Hematopoietic multipotent progenitor cell (in vitro differentiated cells): ENCODE measurements around the gene GATAD2A. TPM values are rescaled to one million over a fixed set of nuclear protein-coding genes. Genes with fewer than 3 reads are reported as not detected.
"Not testable (repeated sequence)": the region's sequence is repeated elsewhere in the genome, so short reads cannot be mapped to it uniquely, and the experiment has no call there.

Experiments
- DNase-seq, 3 donors: peaks; one replicate each; pipeline ENCODE4 v3.0.0-alpha.2; 2011 to 2015; ENCODE audit warnings: low read depth in 2 of 3, low spot score in 2 of 3
- total RNA-seq: library from RNA; depleted of rRNA; stranded (reverse); fragments of >200 nt; gene quantifications from one replicate; pipeline ENCODE4 v1.2.3, GENCODE V29; 2012

Gene GATAD2A
- total RNA-seq, 1 donor: 47.1 TPM

GRCh38 chr19:19385896-19386869, 19.3 kb upstream of the GATAD2A start:
- DNase-seq: peak in 2 of 3 donors; percentile 61 to 63

GRCh38 chr19:19387108-19387507, 18.4 kb upstream of the GATAD2A start:
- no peak for DNase-seq

- no peak for DNase-seq
Measured at GRCh38 chr19:19388568-19389555, 16.6 kb upstream of the GATAD2A start.

DNA sequence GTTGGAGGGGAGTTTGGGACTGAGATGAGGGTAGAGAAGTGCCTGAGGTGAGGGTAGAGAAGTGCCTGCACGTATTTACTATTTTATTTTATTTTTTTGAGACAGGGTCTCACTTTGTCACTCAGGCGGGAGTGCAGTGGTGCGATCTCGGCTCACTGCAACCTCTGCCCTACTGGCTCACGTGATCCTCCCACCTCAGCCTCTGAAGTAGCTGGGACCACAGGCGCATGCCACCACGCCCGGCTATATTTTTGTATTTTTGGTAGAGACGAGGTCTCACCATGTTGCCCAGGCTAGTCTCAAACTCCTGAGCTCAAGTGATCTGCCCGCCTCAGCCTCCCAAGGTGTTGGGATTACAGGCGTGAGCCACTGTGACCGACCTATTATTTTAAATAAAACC, 15.8 kb upstream of the GATAD2A start:
- not testable (repeated sequence) for DNase-seq

GRCh38 chr19:19394333-19394732, 11.1 kb upstream of the GATAD2A start:
- not testable (repeated sequence) for DNase-seq

DNA sequence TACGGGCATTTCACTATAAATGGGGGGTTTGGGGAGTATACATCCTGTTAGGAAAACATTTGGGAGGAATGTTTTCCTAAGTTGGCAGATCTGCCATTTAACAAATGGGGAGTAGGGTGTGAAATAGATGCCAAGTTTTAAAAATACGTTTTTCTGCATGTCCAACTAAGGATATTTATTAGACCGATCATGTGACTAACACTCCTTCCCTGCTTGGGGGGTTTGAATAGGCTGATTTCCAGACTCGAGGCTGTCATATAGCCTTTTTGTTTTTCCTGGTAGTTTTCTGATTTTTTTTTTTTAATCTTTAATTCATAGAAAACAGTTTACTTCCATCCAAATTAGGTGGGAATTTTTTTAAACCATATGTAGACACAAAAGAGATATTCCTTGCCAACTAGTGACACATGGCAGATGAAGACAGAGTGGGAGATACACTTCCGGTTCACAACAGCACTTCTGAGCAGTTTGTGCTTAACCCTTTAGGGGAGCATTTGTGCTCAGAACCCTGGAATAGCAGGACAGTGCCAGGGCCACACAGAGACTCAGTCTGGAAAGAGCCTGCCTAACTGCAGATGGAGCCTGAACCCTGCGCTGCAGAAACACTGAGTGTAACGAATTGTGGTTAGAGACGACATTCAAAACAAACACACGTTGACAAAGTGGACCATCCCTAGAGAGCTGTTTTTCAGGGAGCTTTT, 5.6 kb upstream of the GATAD2A start:
- DNase-seq: no peak

DNA sequence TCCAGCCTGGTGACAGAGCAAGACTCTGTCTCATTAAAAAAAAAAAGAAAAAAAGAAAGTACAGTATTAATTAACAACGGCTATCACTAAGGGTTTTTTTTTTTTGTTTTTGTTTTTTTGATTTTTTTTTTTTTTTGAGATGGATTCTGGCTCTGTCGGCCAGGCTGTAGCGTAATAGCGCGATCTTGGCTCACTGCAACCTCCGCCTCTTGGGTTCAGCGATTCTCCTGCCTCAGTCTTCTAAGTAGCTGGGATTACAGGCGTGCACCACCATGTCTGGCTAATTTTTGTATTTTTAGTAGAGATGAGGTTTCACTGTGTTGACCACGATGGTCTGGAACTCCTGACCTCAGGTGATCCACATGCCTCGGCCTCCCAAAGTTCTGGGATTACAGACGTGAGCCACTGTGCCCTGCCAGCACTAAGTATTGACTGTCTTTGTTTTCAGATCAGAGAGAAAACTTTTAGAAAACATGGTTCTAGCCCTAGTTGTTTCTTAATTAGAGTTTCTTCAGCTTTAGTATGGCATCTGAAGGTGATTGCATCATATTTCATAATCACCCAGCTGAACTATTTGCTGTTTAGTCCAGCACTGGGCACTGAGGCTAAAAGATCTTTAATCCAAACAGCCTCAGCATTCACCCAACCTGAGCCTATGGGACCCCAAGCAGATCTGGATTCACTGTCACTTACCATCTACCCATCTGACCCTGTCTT, 2.7 kb upstream of the GATAD2A start:
- no peak for DNase-seq

DNA sequence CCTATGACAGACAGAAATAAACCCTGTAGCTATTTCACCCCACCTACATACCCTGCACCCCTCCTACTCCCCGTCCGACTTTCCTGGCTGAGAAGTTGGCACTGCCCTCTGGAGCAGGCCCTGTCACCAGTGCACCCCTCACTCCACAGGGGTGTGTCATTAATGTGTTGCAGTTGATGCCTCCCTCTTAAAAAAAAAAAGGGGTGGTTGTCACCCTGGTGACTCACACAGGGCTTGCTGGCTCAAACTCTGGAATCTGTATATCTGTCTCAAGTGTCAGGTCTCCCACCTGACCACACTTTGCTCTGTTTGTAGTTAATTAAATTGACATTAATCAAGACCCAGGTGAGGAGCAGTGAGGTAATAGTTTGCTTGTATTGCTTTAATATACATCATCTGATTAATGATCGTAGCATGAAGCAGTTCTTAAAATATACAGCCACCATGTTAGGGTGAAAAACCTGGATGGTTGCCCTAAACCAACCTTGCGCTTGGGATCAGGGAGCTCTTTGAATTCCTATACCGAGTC, 2.0 kb upstream of the GATAD2A start:
- DNase-seq: peak in 1 of 3 donors; percentile 39

GRCh38 chr19:19405971-19406877, 749 bp downstream of the GATAD2A start:
- DNase-seq: peak in 2 of 3 donors; percentile 26 to 34

DNA sequence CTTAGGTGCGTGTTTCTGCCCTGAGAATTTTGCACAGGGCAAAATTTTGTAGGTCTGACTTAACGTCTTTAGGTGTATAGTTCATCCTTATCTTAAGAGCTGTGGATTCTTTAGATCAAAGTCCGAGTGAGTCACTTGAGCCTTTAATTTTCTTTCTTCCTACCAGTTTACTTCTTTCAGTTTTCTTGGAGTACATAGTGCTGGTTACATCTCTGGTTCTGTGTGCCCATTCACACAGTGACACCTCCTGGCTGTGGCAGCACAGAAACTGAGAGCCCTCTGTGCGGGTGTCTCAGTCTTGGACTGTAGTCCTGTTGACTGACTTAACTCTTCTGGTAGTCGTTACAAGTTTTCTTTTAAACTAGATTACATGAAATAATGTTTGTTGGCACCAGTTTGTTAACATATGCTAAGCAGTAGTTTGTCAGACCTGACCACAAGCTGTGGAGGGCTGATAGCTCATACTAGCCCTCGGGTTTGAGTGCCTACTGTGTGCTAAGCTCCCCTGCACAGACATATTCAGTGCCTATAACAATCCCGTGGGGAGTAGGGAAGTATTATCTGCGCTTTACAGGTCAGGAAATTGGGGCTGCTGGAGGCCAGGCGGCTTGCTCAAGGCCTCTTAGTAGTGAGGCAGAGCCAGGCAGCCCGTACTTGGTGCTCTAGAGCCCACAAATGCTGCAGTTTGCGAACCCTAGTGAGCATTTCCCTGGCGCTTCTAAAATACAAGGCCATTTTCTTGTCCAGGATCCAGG, 1.6 kb downstream of the GATAD2A start:
- DNase-seq: peak in 2 of 3 donors; percentile 43 to 53

DNA sequence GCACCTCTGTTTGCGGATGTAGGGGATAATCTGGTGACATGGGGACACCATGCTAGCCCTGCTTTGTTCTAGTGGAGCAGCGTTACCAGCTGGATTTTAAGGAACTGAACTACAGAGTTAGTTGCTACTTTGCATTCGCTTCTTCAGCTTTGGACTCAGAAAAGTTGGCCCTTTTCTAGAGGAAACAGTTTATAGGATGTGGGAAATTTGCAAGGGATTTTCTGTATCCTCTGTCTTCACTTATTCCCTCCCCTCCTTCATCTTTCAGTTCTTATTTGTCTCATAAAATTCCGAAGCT, 2.1 kb downstream of the GATAD2A start:
- peak in 1 of 3 donors; percentile 21 for DNase-seq

- DNase-seq: no peak
Measured at GRCh38 chr19:19409205-19409604, 3.7 kb downstream of the GATAD2A start.

DNA sequence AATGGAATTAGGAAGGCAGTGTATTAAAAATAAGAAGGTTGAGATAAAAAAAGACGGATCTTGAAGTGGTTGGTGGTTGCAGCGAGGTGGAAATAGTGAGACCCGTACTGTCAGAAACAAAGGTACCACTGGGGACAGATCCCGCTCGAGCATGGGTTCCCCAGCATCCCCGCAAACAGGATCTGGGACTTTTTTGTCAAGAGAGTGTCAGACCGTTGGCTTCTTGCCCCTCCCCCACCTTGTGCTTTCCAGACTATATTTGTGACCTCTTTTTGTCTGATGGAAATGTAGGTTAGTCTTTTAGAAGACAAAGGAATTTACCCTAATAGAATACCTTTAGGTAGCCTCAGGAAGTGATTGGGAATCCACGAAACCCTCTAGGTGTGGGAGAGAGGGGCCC, 4.2 kb downstream of the GATAD2A start:
- no peak for DNase-seq

DNA sequence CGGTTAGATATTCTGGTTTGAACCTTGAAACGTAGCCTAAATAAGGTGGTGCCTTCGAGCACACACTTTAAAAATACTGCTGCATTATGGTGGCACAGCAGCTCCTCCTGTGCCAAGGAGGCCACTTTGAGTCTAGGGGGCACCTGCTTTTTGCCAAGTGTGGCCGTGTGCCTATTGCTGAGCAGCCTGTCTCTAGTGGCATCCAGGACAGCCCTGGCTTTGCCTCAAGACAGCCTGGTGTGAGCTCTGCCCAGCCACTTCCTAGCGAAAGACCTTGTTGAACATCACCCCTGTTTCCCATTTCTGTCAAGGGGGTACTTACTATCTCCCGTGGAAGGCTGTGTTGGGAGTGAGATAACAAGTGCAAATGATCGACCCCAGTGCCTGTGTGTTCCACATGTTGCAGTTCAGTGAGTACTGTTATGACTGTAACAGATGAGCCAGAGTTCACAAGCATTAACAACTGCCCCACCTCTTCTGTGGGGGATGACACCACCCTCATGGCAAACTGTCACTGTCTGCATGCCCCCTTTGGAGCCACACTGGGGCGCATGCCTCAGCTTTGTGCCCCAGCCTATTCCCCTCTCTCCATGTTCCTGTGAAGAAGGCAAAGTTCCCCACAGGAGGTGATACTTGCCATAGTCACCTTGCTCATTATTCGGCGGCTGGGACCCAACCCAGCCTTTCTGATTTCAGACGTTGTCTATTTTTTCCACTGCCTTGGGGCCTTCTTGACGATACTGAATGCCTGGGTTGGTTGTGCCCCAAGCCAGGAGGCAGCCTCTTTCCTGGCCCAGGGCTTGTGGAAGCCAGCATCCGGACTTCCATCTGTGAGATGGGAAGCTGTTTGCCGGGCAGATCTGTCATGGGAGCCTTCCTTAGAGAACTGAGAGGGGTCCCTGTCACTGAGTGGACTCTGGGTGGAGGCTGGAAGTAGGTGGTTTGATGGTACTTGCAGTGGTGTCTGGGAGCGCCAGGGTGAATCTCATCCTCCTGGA, 5.4 kb downstream of the GATAD2A start:
- DNase-seq: no peak

DNA sequence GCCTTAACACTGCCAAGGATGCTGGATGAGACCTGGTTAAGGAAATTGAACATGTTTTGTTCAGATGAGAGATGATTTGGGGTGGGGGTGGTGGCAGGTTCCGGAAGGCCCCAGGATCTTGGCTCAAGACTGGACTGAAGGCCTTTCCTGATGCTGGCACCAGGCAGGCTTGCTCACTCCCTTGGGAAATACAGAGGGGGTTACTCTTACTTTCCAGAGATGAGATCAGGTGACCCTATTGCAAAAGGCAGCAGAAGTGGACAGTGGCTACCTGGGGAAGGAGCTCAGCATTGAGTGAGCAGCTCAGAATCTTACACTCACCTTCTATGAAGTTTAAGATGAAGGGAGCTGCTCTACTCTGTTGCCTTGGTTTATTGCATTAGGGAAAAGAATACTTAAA, 10.8 kb downstream of the GATAD2A start:
- no peak for DNase-seq

DNA sequence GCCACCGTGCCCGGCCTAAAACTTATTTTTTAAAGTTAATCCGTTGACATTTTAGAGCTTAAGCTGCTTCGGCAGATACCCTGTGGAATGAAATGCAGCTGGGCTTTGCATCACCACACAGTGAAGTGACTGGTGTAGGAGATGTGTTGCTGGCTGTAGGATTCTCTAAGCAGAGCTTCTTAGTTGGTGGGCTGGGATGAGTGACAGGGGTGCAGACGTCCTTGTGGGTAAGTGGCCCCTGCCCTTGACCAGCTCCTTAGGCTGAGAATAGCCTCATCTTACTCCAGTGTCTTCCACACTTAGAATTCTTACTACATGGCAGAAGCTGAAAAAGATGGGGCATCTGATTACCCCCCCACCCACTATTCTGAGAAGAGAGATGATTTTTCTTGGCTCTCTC, 11.6 kb downstream of the GATAD2A start:
- no peak for DNase-seq
